Upper lobe of left lung (tissue), 4 donors: ENCODE measurements around the gene PTPN23.

Experiments used
- CTCF ChIP-seq, 6 experiments: fragments of 450-650 bp in 4 of 6; fragments of 200-600 bp in 2 of 6; sonication (generic) in 2 of 6; IDR thresholded peaks; one replicate each; pipeline ENCODE4 v1.5.1; 2016 to 2019; ENCODE audit warnings: antibody characterized with exemption in 6 of 6
- EP300 ChIP-seq, 4 donors: sonication (generic); formaldehyde crosslinking; IDR thresholded peaks; one replicate each; pipeline ENCODE4 v1.5.1; 2017; ENCODE audit warnings: antibody characterized with exemption in 4 of 4, control low read depth in 2 of 4
- POLR2A ChIP-seq, 4 donors: fragments of 450-650 bp; IDR thresholded peaks; one replicate each; pipeline ENCODE4 v1.5.1; 2016 to 2017; ENCODE audit warnings: antibody characterized with exemption in 4 of 4, mild to moderate bottlenecking in 2 of 4

GRCh38 chr3:47409688-47410416 lies 29.0 kb downstream of the PTPN23 start:
- TF ChIP-seq CTCF (IDR thresholded peaks at IDR 0.05) = no peak
- no peak for TF ChIP-seq EP300 (IDR thresholded peaks at IDR 0.05)
- no peak for TF ChIP-seq POLR2A (IDR thresholded peaks at IDR 0.05)
